ES-I3 (cell line): ENCODE measurements around the gene LRCOL1.
A peak's percentile ranks its signal among the peaks of the same experiment; 100 is the strongest.

Experiments
- H3K36me3 ChIP-seq: 2 replicates; pipeline ENCODE4 v1.6.1; 2013; ENCODE audit warnings: mild to moderate bottlenecking, low read length, control low read depth, moderate library complexity; ENCODE audit not compliant: insufficient read depth
- H3K4me1 ChIP-seq: 2 replicates; pipeline ENCODE4 v1.6.1; 2013; ENCODE audit warnings: mild to moderate bottlenecking, control low read depth, low read length; ENCODE audit not compliant: insufficient read depth
- H3K9ac ChIP-seq: 2 replicates; pipeline ENCODE4 v1.6.1; 2013; ENCODE audit warnings: low read depth, mild to moderate bottlenecking, low read length, moderate library complexity
- H3K9me3 ChIP-seq: 2 replicates; pipeline ENCODE4 v1.6.1; 2013; ENCODE audit warnings: mild to moderate bottlenecking, low read length, moderate library complexity; ENCODE audit not compliant: control insufficient read depth, insufficient read depth

LRCOL1 gene

GRCh38 chr12:132569856-132570480, 40.4 kb downstream of the LRCOL1 start:
- Histone ChIP-seq H3K9ac (no peak overlapping the region), H3K4me1 (no peaks in the 10 kb centered on the region), H3K9me3 (no peaks in the 10 kb centered on the region), H3K36me3 (no peaks in the 10 kb centered on the region)

DNA sequence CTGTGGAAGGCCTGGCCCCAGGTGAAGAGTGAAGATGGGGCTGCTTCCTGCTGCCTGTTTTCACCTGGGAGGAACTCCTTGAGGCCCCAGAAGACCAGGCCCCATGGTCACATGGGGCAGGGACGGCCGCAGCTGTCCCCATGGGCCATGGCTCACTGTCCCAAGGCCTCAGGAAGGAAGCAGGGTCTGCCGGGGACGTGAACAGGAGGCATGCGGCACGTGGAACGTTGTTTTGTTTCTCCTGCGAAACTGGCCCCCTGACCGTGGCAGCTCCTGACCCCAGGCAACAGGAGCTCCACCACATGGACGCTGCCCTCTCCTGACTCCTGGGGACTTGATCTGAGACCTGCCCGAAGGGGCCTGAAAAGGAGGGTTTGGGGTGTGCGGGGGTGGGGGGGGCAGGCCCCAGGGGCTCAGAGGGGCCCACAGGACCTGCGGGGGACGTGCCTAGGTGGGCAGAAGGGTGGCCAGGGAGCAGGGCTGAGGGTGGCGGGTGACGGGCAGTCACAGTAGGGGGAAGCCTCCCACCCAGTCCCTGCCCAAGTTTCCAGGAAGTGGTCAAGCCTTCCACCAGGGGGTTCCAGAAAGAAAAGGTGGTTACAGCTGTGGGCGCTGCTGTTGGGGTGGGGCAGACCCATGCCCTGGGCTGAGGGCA, 41.4 kb downstream of the LRCOL1 start:
- Histone ChIP-seq H3K36me3 (no peaks in the 10 kb centered on the region), H3K9ac (no peak overlapping the region), H3K4me1 (no peaks in the 10 kb centered on the region), H3K9me3 (no peaks in the 10 kb centered on the region)

DNA sequence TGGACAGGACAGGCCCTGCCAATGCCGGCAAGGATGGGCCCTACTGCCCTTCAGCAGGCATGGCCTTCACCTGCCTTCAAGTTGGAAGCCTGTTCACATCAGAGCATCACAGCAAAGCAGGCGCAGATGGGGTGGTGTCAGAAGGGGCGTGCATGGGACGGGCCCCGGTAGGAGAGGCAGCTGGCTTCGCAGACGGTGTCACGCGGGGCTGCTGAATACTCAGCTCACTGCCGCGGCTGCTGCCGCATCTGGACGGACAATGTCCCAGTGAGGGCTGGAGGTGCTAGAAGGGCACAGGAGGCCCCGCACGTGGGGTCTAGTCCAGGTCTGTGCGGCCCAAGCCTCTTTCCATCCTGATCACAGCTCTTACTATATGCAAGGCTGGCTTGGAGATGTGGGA, 42.1 kb downstream of the LRCOL1 start:
- Histone ChIP-seq H3K9ac (no peak overlapping the region), H3K4me1 (no peaks in the 10 kb centered on the region), H3K36me3 (no peaks in the 10 kb centered on the region), H3K9me3 (no peaks in the 10 kb centered on the region)

DNA sequence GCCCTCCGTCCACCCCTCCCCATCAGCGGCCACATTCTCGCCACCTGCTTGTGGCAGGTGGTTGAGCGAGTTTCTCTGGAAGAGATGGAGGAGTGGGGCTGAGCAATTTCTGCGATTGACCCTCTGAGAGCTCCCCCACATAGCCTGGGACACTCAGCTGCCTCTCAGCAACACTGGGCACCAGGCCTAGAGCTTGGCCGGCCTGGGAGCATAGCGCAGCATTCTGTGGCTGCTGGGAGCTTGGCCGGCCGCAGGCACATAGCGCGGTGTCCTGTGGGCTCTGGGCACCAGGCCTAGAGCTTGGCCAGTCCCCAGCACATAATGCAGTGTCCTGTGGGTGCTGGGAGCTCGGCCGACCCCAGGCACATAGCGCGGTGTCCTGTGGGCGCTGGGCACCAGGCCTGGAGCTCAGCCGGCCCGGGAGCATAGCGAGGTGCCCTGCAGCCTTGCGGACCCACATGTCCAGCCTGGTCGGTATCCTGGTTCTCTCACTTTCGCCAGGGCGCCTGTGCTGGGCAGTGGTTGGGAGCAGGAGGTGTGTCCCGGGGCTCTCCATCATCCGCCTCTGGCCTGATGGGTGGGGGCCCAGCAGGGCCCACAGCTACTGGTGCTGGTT, 43.8 kb downstream of the LRCOL1 start:
- Histone ChIP-seq H3K9me3 (no peaks in the 10 kb centered on the region), H3K9ac (no peak overlapping the region), H3K4me1 (no peaks in the 10 kb centered on the region; the same call in 1 of the 2 replicates), H3K36me3 (no peaks in the 10 kb centered on the region)

DNA sequence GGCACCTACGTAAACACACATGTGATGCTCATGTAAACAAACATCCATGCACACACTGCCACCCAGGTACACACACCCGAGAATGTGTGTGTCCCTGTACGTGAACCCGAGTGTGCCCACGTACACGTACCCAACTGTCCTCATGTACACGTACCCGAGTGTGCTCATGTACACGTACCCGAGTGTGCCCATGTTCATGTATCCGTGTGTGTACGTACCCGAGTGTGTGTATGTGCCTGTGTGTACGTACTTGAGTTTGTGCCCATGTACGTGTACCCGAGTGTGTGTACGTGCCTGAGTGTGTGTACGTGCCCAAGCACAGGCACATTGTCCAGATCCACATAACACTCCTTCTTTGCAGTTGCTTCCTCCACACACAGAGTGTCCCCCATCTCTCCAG, 45.0 kb downstream of the LRCOL1 start:
- no peaks in the 10 kb centered on the region for H3K36me3 ChIP-seq
- H3K9ac ChIP-seq = no peak overlapping the region
- no peaks in the 10 kb centered on the region; the same call in 1 of the 2 replicates for H3K4me1 ChIP-seq
- H3K9me3 ChIP-seq = no peaks in the 10 kb centered on the region

DNA sequence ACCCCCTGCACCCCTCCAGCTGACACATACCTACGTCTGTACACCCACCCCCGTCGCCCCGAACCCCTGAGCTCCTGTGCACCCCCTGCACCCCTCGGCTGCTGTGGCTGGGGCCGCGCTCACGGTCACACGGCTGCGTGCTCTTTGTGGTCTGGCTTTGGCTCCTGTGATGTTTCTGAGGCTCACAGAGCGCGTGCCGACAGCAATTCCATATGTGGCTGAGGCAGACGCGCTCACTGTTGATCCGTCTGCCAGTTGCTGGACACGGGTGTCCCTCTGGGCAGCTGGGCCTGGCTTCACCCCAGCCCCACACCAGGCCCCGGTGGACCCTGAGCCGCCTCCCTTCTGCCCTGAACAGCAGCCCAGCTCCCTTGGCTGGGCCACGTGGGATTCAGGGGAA, 46.5 kb downstream of the LRCOL1 start:
- Histone ChIP-seq H3K4me1 (no peaks in the 10 kb centered on the region; the same call in 1 of the 2 replicates), H3K36me3 (no peaks in the 10 kb centered on the region), H3K9ac (no peak overlapping the region), H3K9me3 (no peaks in the 10 kb centered on the region)

- Histone ChIP-seq H3K9me3 (no peaks in the 10 kb centered on the region), H3K4me1 (no peaks in the 10 kb centered on the region; the same call in 1 of the 2 replicates), H3K9ac (no peak overlapping the region), H3K36me3 (no peaks in the 10 kb centered on the region)
Measured at GRCh38 chr12:132562489-132563021, 47.8 kb downstream of the LRCOL1 start.

DNA sequence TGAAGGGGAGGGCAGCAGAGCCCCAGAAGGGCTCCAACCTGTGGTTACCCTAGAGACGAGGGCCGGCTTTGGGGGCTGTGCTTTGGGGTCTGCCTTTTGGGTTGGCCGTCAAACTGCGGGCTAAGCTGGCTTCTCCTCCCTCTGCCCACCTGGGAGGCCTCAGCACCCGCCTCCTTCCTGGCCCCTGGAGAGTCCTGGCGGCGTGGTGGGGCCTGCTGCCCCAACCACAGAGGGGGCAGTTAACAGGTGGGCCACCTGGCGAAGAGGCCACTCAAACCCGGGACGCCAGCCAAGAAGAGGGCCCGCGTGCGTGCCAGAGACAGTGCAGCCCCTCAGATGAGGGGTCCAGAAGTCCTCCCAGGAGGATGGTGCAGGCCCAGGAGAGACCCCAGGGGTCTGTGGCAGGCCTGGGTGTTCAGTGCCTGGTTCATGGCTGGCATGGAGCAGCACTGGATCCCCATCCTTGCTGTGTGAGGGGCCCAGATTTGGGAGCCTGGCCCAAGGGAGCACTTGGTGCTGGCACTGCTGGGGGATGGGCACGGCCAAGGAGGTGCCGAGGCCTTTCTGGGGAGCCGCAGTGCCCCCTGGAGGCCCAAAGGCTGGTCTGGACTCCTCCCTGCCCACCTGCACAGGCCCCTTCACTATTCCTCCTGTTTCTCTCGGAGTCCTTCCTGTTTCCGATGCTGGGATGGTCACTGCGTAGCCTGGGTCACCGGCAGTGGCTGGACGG, 48.8 kb downstream of the LRCOL1 start:
- Histone ChIP-seq H3K9ac (peak overlapping the region; percentile 62; the same call in 1 of the 2 replicates), H3K4me1 (no peaks in the 10 kb centered on the region; the same call in 1 of the 2 replicates), H3K9me3 (no peaks in the 10 kb centered on the region), H3K36me3 (no peaks in the 10 kb centered on the region)

GRCh38 chr12:132560614-132561426, 49.6 kb downstream of the LRCOL1 start:
- no peaks in the 10 kb centered on the region for H3K36me3 ChIP-seq
- H3K9ac ChIP-seq = peak overlapping the region; percentile 62
- no peaks in the 10 kb centered on the region; the same call in 1 of the 2 replicates for H3K4me1 ChIP-seq
- no peaks in the 10 kb centered on the region for H3K9me3 ChIP-seq

DNA sequence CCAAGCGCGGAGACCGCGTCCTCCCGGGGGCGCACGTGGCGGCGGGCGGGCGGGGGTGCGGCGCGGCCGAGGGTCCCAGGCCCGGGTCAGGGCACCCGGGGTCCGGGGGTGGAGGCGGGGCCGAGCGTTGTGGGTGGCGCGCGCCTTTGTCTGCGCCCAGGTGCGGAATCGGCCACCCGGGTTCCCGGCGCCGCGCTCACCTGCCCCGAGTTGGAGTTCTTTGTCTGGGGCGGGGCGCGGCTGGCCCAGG, 50.1 kb downstream of the LRCOL1 start:
- H3K4me1 ChIP-seq = no peaks in the 10 kb centered on the region; the same call in 1 of the 2 replicates
- H3K9me3 ChIP-seq = no peaks in the 10 kb centered on the region
- no peaks in the 10 kb centered on the region for H3K36me3 ChIP-seq
- H3K9ac ChIP-seq = peak overlapping the region; percentile 62

DNA sequence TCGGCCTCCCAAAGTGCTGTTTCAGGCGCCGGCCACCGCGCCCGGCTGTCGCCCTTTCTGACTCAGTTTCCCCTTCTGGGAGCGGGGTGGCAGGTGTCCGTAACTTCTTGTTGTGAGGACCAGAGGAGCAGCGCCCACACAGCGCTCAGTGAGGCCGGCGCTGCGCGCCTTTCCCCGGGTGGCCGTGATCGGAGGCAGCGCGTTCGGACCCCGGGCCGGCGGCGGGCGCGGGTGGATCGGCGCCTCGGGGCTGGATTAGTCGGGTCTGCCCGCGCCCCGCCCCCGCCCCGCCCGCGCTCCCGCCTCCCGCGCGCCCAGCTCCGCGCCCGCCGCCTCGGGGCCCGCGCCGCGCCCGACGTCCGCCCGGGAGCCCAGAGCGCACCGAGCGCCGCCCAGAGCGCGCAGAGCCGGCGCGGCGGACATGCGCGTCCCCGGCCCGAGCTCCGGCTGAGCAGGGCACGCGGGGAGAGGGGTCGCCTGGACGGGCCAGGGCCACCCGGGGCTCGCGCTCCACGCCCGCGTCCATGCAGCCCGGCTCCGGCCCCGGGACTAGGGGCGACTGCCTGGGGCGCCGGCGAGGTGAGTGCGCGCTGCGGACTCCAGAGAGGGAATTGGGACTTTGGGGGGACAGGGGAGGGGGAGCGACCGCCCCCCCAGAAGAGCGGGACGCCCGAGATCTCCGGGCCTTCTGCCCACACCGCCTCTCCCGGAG, 50.6 kb downstream of the LRCOL1 start:
- peak overlapping the region; percentile 62 for H3K9ac ChIP-seq

GRCh38 chr12:132558861-132559623, 51.3 kb downstream of the LRCOL1 start:
- peak overlapping the region; percentile 56; the same call in 1 of the 2 replicates for H3K9ac ChIP-seq
- no peaks in the 10 kb centered on the region for H3K36me3 ChIP-seq
- H3K9me3 ChIP-seq = no peaks in the 10 kb centered on the region
- H3K4me1 ChIP-seq = no peaks in the 10 kb centered on the region; the same call in 1 of the 2 replicates

More for the DNA sequence above, 50.6 kb downstream of the LRCOL1 start:
- Histone ChIP-seq H3K36me3 (no peaks in the 10 kb centered on the region), H3K9me3 (no peaks in the 10 kb centered on the region), H3K4me1 (no peaks in the 10 kb centered on the region; the same call in 1 of the 2 replicates)
